CD8-positive, alpha-beta memory T cell (primary cell): ENCODE data around the gene CFAP73. TPM values are rescaled to one million over a fixed set of nuclear protein-coding genes. Genes with fewer than 3 reads are reported as not detected.
A peak's percentile ranks its signal among the peaks of the same experiment; 100 is the strongest.

Experiments
- CTCF ChIA-PET: fragments of 350-600 bp; sonication (Branson Sonifier 250); formaldehyde crosslinking; loops from one replicate; lab custom pipeline; 2021; ENCODE audit warnings: antibody characterized with exemption; lab: Charles Lee
- POLR2A ChIA-PET: fragments of 350-600 bp; sonication (Branson Sonifier 250); formaldehyde crosslinking; loops from one replicate; lab custom pipeline; 2021; ENCODE audit warnings: antibody characterized with exemption; lab: Charles Lee
- DNase-seq, 5 donors: peaks; one replicate each; pipeline versions ENCODE4 v3.0.0 to v3.0.0-alpha.2; 2020 to 2022; ENCODE audit warnings: mixed read lengths in 1 of 5
- H3K27ac ChIP-seq: one replicate; pipeline ENCODE4 v1.7.0; 2013; ENCODE audit warnings: low read depth, mild to moderate bottlenecking, low read length, moderate library complexity
- H3K27me3 ChIP-seq: 2 replicates; pipeline ENCODE4 v1.7.0; 2013; ENCODE audit warnings: low read length, mild to moderate bottlenecking; ENCODE audit not compliant: insufficient read depth, poor library complexity, severe bottlenecking
- H3K36me3 ChIP-seq: 2 replicates; pipeline ENCODE4 v1.7.0; 2013; ENCODE audit warnings: mild to moderate bottlenecking, low read length, moderate library complexity; ENCODE audit not compliant: insufficient read depth
- H3K4me1 ChIP-seq: 2 replicates; pipeline ENCODE4 v1.7.0; 2013; ENCODE audit warnings: mild to moderate bottlenecking, low read length, moderate library complexity; ENCODE audit not compliant: insufficient read depth
- H3K4me3 ChIP-seq: 2 replicates; pipeline ENCODE4 v1.7.0; 2013; ENCODE audit warnings: mild to moderate bottlenecking, low read length
- H3K9me3 ChIP-seq: 2 replicates; pipeline ENCODE4 v1.7.0; 2013; ENCODE audit warnings: mild to moderate bottlenecking, low read length
- H3K27ac Mint-ChIP-seq, 8 donors: one replicate each; pipeline ENCODE4 v1.8.0; 2020 to 2021; ENCODE audit warnings: mixed read lengths in 8 of 8, mild to moderate bottlenecking in 6 of 8, inconsistent platforms in 3 of 8, moderate library complexity in 3 of 8
- H3K27me3 Mint-ChIP-seq, 2 donors: one replicate each; pipeline ENCODE4 v1.8.0; 2020 to 2021; ENCODE audit warnings: mixed read lengths in 2 of 2, mild to moderate bottlenecking in 1 of 2, moderate library complexity in 1 of 2
- H3K36me3 Mint-ChIP-seq, 3 donors: one replicate each; pipeline ENCODE4 v1.8.0; 2020 to 2021; ENCODE audit warnings: mixed read lengths in 3 of 3, inconsistent platforms in 1 of 3, mild to moderate bottlenecking in 1 of 3
- H3K4me1 Mint-ChIP-seq, 3 donors: one replicate each; pipeline ENCODE4 v1.8.0; 2020 to 2021; ENCODE audit warnings: mixed read lengths in 3 of 3, inconsistent platforms in 1 of 3, mild to moderate bottlenecking in 1 of 3
- H3K4me3 Mint-ChIP-seq, 7 donors: one replicate each; pipeline ENCODE4 v1.8.0; 2020 to 2021; ENCODE audit warnings: mixed read lengths in 7 of 7, mild to moderate bottlenecking in 6 of 7, moderate library complexity in 4 of 7, inconsistent platforms in 2 of 7
- H3K9me3 Mint-ChIP-seq, 5 donors: one replicate each; pipeline ENCODE4 v1.8.0; 2020 to 2022; ENCODE audit warnings: mixed read lengths in 5 of 5, mild to moderate bottlenecking in 3 of 5, moderate library complexity in 2 of 5, inconsistent platforms in 1 of 5
- polyA plus RNA-seq: library from polyadenylated mRNA; unstranded; fragments of 300-500 nt; fragmentation: Illumina TruSeq; gene quantifications from one replicate; pipeline ENCODE4 v1.2.3, GENCODE V29; 2021
- total RNA-seq, 2 experiments: library from RNA; stranded (reverse); gene quantifications; one replicate each; pipeline ENCODE4 v1.2.3, GENCODE V29; 2021

CFAP73 gene
- total and polyA plus RNA-seq, 3 experiments from 2014 or later, result 0.16 to 0.33 TPM; not detected in 1

- ChIA-PET CTCF (interaction anchor here (1.1 to 1.7 kb wide), 3 partner anchors 20 to 86 kb away, joined by 3 to 4 read pairs (median 3); no protein-coding TSS in a partner anchor), POLR2A (no interaction called here)
- Histone ChIP-seq H3K4me1 (peaks cover 14% of the 10 kb centered on the region), H3K27ac (no peak overlapping the region), H3K4me3 (no peak overlapping the region), H3K27me3 (no peaks in the 10 kb centered on the region), H3K9me3 (no peaks in the 10 kb centered on the region), H3K36me3 (no peaks in the 10 kb centered on the region)
- Mint-ChIP-seq H3K4me3 (peak overlapping the region in 1 of 7 donors; percentile 27), H3K27ac (no peak overlapping the region), H3K27me3 (peaks cover 6 to 19% of the 10 kb centered on the region in 2 donors), H3K36me3 (no peaks in the 10 kb centered on the region), H3K9me3 (no peaks in the 10 kb centered on the region), H3K4me1 (peaks cover 3 to 21% (median 12%) of the 10 kb centered on the region in 3 donors)
- no peak for DNase-seq
Measured at GRCh38 chr12:113134071-113134470, 15.5 kb upstream of the CFAP73 start.

- Histone ChIP-seq H3K36me3 (no peaks in the 10 kb centered on the region), H3K27me3 (no peaks in the 10 kb centered on the region), H3K4me1 (peaks cover 14% of the 10 kb centered on the region), H3K27ac (no peak overlapping the region), H3K9me3 (no peaks in the 10 kb centered on the region), H3K4me3 (no peak overlapping the region)
- ChIA-PET POLR2A (no interaction called here), CTCF (interaction anchor here (1.1 to 1.7 kb wide), 3 partner anchors 20 to 86 kb away, joined by 3 to 4 read pairs (median 3); no protein-coding TSS in a partner anchor)
- Mint-ChIP-seq H3K36me3 (no peaks in the 10 kb centered on the region), H3K4me1 (peaks cover 3 to 21% (median 12%) of the 10 kb centered on the region in 3 donors), H3K27me3 (peaks cover 9 to 19% of the 10 kb centered on the region in 2 donors), H3K4me3 (peak overlapping the region in 1 of 7 donors; percentile 48), H3K27ac (peak overlapping the region in 1 of 8 donors; percentile 66), H3K9me3 (no peaks in the 10 kb centered on the region)
- no peak for DNase-seq
Measured at GRCh38 chr12:113134521-113134951, 15.0 kb upstream of the CFAP73 start.

- no peak within 1 kb of the TSS for H3K27ac ChIP-seq
- peaks cover 3 to 21% (median 12%) of the 10 kb centered on the region in 3 donors for H3K4me1 Mint-ChIP-seq
- H3K9me3 ChIP-seq, result no peaks in the 10 kb centered on the region
- H3K36me3 ChIP-seq, result no peaks in the 10 kb centered on the region
- H3K36me3 Mint-ChIP-seq, result no peaks in the 10 kb centered on the region
- peak within 1 kb of the TSS in 7 of 8 donors; percentile 34 to 95 (median 91) for H3K27ac Mint-ChIP-seq
- no peaks in the 10 kb centered on the region for H3K9me3 Mint-ChIP-seq
- peaks cover 9 to 19% of the 10 kb centered on the region in 2 donors for H3K27me3 Mint-ChIP-seq
- CTCF ChIA-PET, result interaction anchor here (1.7 kb wide), 1 partner anchor 21 kb away, joined by 3 read pairs; no protein-coding TSS in a partner anchor
- H3K27me3 ChIP-seq, result no peaks in the 10 kb centered on the region
- POLR2A ChIA-PET, result interaction anchor here (0.5 kb wide), 1 partner anchor 100 kb away, joined by 3 read pairs; no protein-coding TSS in a partner anchor
- H3K4me3 Mint-ChIP-seq, result peak within 1 kb of the TSS; percentile 63 to 81 (median 77)
- peak; percentile 56 to 69 (median 66) for DNase-seq
- H3K4me1 ChIP-seq, result peaks cover 14% of the 10 kb centered on the region
- H3K4me3 ChIP-seq, result peak within 1 kb of the TSS; percentile 48
Measured at GRCh38 chr12:113135178-113136127, 14.1 kb upstream of the CFAP73 start, which contains the start of gene RASAL1. TSS of gene RASAL1 (minus strand) at chr12:113135761. CDS start at chr12:113135462, 299 bp downstream.

GRCh38 chr12:113136128-113136989 is 13.2 kb upstream of the CFAP73 start:
- Histone ChIP-seq H3K27ac (no peak overlapping the region), H3K9me3 (no peaks in the 10 kb centered on the region), H3K27me3 (no peaks in the 10 kb centered on the region), H3K4me1 (peaks cover 14% of the 10 kb centered on the region), H3K4me3 (peak overlapping the region; percentile 48), H3K36me3 (no peaks in the 10 kb centered on the region)
- Mint-ChIP-seq H3K36me3 (no peaks in the 10 kb centered on the region), H3K9me3 (no peaks in the 10 kb centered on the region), H3K4me3 (peak overlapping the region; percentile 63 to 81 (median 77)), H3K27me3 (peaks cover 9 to 19% of the 10 kb centered on the region in 2 donors), H3K27ac (peak overlapping the region in 7 of 8 donors; percentile 34 to 95 (median 91)), H3K4me1 (peaks cover 3 to 21% (median 12%) of the 10 kb centered on the region in 3 donors)
- ChIA-PET CTCF (interaction anchor here (3.1 kb wide), 1 partner anchor 17 kb away, joined by 8 read pairs; no protein-coding TSS in a partner anchor), POLR2A (interaction anchor here (0.5 kb wide), 1 partner anchor 101 kb away, joined by 3 read pairs; no protein-coding TSS in a partner anchor)
- DNase-seq, result peak; percentile 33 to 64 (median 48)

- Histone ChIP-seq H3K4me3 (no peak overlapping the region), H3K36me3 (no peaks in the 10 kb centered on the region), H3K9me3 (no peaks in the 10 kb centered on the region), H3K4me1 (peaks cover 14% of the 10 kb centered on the region), H3K27me3 (no peaks in the 10 kb centered on the region), H3K27ac (no peak overlapping the region)
- ChIA-PET CTCF (interaction anchor here (1.3 to 3.1 kb wide), 2 partner anchors 16 to 94 kb away, joined by 3 to 8 read pairs; no protein-coding TSS in a partner anchor), POLR2A (no interaction called here)
- peak overlapping the region in 2 of 7 donors; percentile 23 to 81 for H3K4me3 Mint-ChIP-seq
- DNase-seq, result no peak
- H3K27ac Mint-ChIP-seq, result peak overlapping the region in 1 of 8 donors; percentile 61
- no peaks in the 10 kb centered on the region for H3K9me3 Mint-ChIP-seq
- peaks cover 3 to 21% (median 12%) of the 10 kb centered on the region in 3 donors for H3K4me1 Mint-ChIP-seq
- H3K27me3 Mint-ChIP-seq, result peaks cover 9 to 19% of the 10 kb centered on the region in 2 donors
- H3K36me3 Mint-ChIP-seq, result no peaks in the 10 kb centered on the region
Measured at GRCh38 chr12:113136990-113137511, 12.5 kb upstream of the CFAP73 start.

GRCh38 chr12:113137861-113138783 is 11.4 kb upstream of the CFAP73 start:
- H3K4me3 Mint-ChIP-seq, result no peak overlapping the region
- H3K4me1 ChIP-seq, result peaks cover 14% of the 10 kb centered on the region
- H3K27ac Mint-ChIP-seq, result peak overlapping the region in 1 of 8 donors; percentile 3
- no peaks in the 10 kb centered on the region for H3K9me3 ChIP-seq
- H3K4me3 ChIP-seq, result no peak overlapping the region
- H3K27me3 ChIP-seq, result no peaks in the 10 kb centered on the region
- H3K9me3 Mint-ChIP-seq, result no peaks in the 10 kb centered on the region
- H3K27ac ChIP-seq, result no peak overlapping the region
- peaks cover 9 to 19% of the 10 kb centered on the region in 2 donors for H3K27me3 Mint-ChIP-seq
- no peak for DNase-seq
- CTCF ChIA-PET, result interaction anchor here (1.3 to 3.1 kb wide), 2 partner anchors 15 to 95 kb away, joined by 3 to 8 read pairs; no protein-coding TSS in a partner anchor
- no peaks in the 10 kb centered on the region for H3K36me3 Mint-ChIP-seq
- no peaks in the 10 kb centered on the region for H3K36me3 ChIP-seq
- POLR2A ChIA-PET, result interaction anchor here (0.6 kb wide), 1 partner anchor 124 kb away, joined by 3 read pairs; no protein-coding TSS in a partner anchor
- H3K4me1 Mint-ChIP-seq, result peaks cover 3 to 21% (median 12%) of the 10 kb centered on the region in 3 donors
